Activated T-cell treated with anti-CD3 and anti-CD28 coated beads, Interleukin-2, amount 50 U/mL, for 4 hours (primary cell): ENCODE results near the gene SFXN3. TPM values are rescaled to one million over a fixed set of nuclear protein-coding genes. Genes with fewer than 3 reads are reported as not detected.

Experiments
- ATAC-seq, 2 donors: fragments of 200-7000 bp; cut with Tn5 transposase; one replicate each; pipeline ENCODE4 v1.10.0; 2021
- DNase-seq: peaks from one replicate; pipeline ENCODE4 v3.0.0-alpha.2; 2020
- H3K27me3 Mint-ChIP-seq: one replicate; pipeline ENCODE4 v1.8.0; 2021; ENCODE audit warnings: low read depth, mixed read lengths
- H3K36me3 Mint-ChIP-seq: one replicate; pipeline ENCODE4 v1.8.0; 2022; ENCODE audit warnings: mixed read lengths; ENCODE audit not compliant: insufficient read depth
- H3K4me1 Mint-ChIP-seq: one replicate; pipeline ENCODE4 v1.8.0; 2021; ENCODE audit warnings: low read depth, mixed read lengths
- H3K4me3 Mint-ChIP-seq: one replicate; pipeline ENCODE4 v1.8.0; 2021; ENCODE audit warnings: mild to moderate bottlenecking, moderate library complexity, mixed read lengths
- H3K9me3 Mint-ChIP-seq: one replicate; pipeline ENCODE4 v1.8.0; 2021; ENCODE audit warnings: mixed read lengths
- total RNA-seq, 3 donors: library from RNA; stranded (reverse); gene quantifications; one replicate each; pipeline ENCODE4 v1.2.1, GENCODE V29; 2021

Gene SFXN3
- total RNA-seq, 3 donors from 2014 or later = 8.7 to 9.8 (median 9.7) TPM

- Mint-ChIP-seq H3K9me3 (no peaks in the 10 kb centered on the region), H3K36me3 (no peaks in the 10 kb centered on the region), H3K4me1 (peaks cover 2% of the 10 kb centered on the region), H3K27me3 (peaks cover 46% of the 10 kb centered on the region), H3K4me3 (no peak overlapping the region)
- ATAC-seq (no peak), DNase-seq (no peak)
Measured at GRCh38 chr10:101071885-101072433, 40.9 kb downstream of the SFXN3 start.

GRCh38 chr10:101072923-101073322 is 41.9 kb downstream of the SFXN3 start:
- Mint-ChIP-seq H3K4me3 (no peak overlapping the region), H3K36me3 (no peaks in the 10 kb centered on the region), H3K4me1 (no peaks in the 10 kb centered on the region), H3K9me3 (no peaks in the 10 kb centered on the region), H3K27me3 (peaks cover 40% of the 10 kb centered on the region)
- DNase-seq = no peak
- ATAC-seq = no peak

- Mint-ChIP-seq H3K9me3 (no peaks in the 10 kb centered on the region), H3K27me3 (peaks cover 45% of the 10 kb centered on the region), H3K4me3 (no peak overlapping the region), H3K4me1 (no peaks in the 10 kb centered on the region), H3K36me3 (no peaks in the 10 kb centered on the region)
- DNase-seq (no peak), ATAC-seq (no peak)
Measured at GRCh38 chr10:101073631-101074030, 42.6 kb downstream of the SFXN3 start.

GRCh38 chr10:101075775-101076174 is 44.7 kb downstream of the SFXN3 start:
- peaks cover 59% of the 10 kb centered on the region for H3K27me3 Mint-ChIP-seq
- H3K4me3 Mint-ChIP-seq = no peak overlapping the region
- H3K9me3 Mint-ChIP-seq = no peaks in the 10 kb centered on the region
- H3K4me1 Mint-ChIP-seq = no peaks in the 10 kb centered on the region
- ATAC-seq (peak in 1 of 2 donors; percentile 34), DNase-seq (no peak)
- no peaks in the 10 kb centered on the region for H3K36me3 Mint-ChIP-seq

GRCh38 chr10:101076630-101077029 is 45.6 kb downstream of the SFXN3 start:
- peaks cover 67% of the 10 kb centered on the region for H3K27me3 Mint-ChIP-seq
- DNase-seq = no peak
- H3K4me3 Mint-ChIP-seq = no peak overlapping the region

GRCh38 chr10:101079874-101080273 is 48.8 kb downstream of the SFXN3 start:
- peaks cover 58% of the 10 kb centered on the region for H3K27me3 Mint-ChIP-seq
- H3K4me1 Mint-ChIP-seq = no peaks in the 10 kb centered on the region
- DNase-seq (no peak), ATAC-seq (no peak)
- H3K4me3 Mint-ChIP-seq = no peak overlapping the region
- H3K9me3 Mint-ChIP-seq = no peaks in the 10 kb centered on the region
- no peaks in the 10 kb centered on the region for H3K36me3 Mint-ChIP-seq

More at GRCh38 chr10:101076630-101077029, 45.6 kb downstream of the SFXN3 start:
- Mint-ChIP-seq H3K36me3 (no peaks in the 10 kb centered on the region), H3K9me3 (no peaks in the 10 kb centered on the region), H3K4me1 (no peaks in the 10 kb centered on the region)
- ATAC-seq = no peak

GRCh38 chr10:101080933-101081931 is 50.2 kb downstream of the SFXN3 start:
- ATAC-seq = no peak
- DNase-seq = no peak
- Mint-ChIP-seq H3K27me3 (peaks cover 60% of the 10 kb centered on the region), H3K4me1 (no peaks in the 10 kb centered on the region), H3K4me3 (no peak overlapping the region), H3K36me3 (no peaks in the 10 kb centered on the region), H3K9me3 (no peaks in the 10 kb centered on the region)

- Mint-ChIP-seq H3K36me3 (no peaks in the 10 kb centered on the region), H3K4me1 (no peaks in the 10 kb centered on the region), H3K9me3 (no peaks in the 10 kb centered on the region), H3K27me3 (peaks cover 73% of the 10 kb centered on the region), H3K4me3 (no peak overlapping the region)
- ATAC-seq (no peak), DNase-seq (no peak)
Measured at GRCh38 chr10:101085846-101086245, 54.8 kb downstream of the SFXN3 start.

GRCh38 chr10:101087376-101087775 is 56.3 kb downstream of the SFXN3 start:
- H3K27me3 Mint-ChIP-seq = peaks cover 80% of the 10 kb centered on the region

GRCh38 chr10:101087965-101088364 is 56.9 kb downstream of the SFXN3 start:
- Mint-ChIP-seq H3K27me3 (peaks cover 81% of the 10 kb centered on the region), H3K9me3 (no peaks in the 10 kb centered on the region), H3K36me3 (no peaks in the 10 kb centered on the region), H3K4me1 (no peaks in the 10 kb centered on the region), H3K4me3 (no peak overlapping the region)
- DNase-seq (no peak), ATAC-seq (no peak)

More at GRCh38 chr10:101087376-101087775, 56.3 kb downstream of the SFXN3 start:
- DNase-seq = no peak
- no peaks in the 10 kb centered on the region for H3K4me1 Mint-ChIP-seq
- ATAC-seq = no peak
- no peaks in the 10 kb centered on the region for H3K36me3 Mint-ChIP-seq
- no peak overlapping the region for H3K4me3 Mint-ChIP-seq
- H3K9me3 Mint-ChIP-seq = no peaks in the 10 kb centered on the region

- Mint-ChIP-seq H3K9me3 (no peaks in the 10 kb centered on the region), H3K4me1 (no peaks in the 10 kb centered on the region), H3K36me3 (no peaks in the 10 kb centered on the region), H3K27me3 (peaks cover 79% of the 10 kb centered on the region), H3K4me3 (no peak overlapping the region)
- ATAC-seq (no peak), DNase-seq (no peak)
Measured at GRCh38 chr10:101089520-101090299, 58.7 kb downstream of the SFXN3 start.

- Mint-ChIP-seq H3K4me3 (no peak overlapping the region), H3K9me3 (no peaks in the 10 kb centered on the region), H3K4me1 (no peaks in the 10 kb centered on the region), H3K27me3 (peaks cover 78% of the 10 kb centered on the region), H3K36me3 (no peaks in the 10 kb centered on the region)
- DNase-seq (no peak), ATAC-seq (no peak)
Measured at GRCh38 chr10:101090597-101090996, 59.6 kb downstream of the SFXN3 start.
